Common myeloid progenitor, CD34-positive (primary cell): ENCODE results near the gene MASP1.

Experiments
- CTCF ChIA-PET: fragments of 350-600 bp; sonication (Branson Sonifier 250); formaldehyde crosslinking; loops from one replicate; lab custom pipeline; 2021; ENCODE audit warnings: antibody characterized with exemption; lab: Charles Lee
- POLR2A ChIA-PET: fragments of 350-600 bp; sonication (Branson Sonifier 250); formaldehyde crosslinking; loops from one replicate; lab custom pipeline; 2021; ENCODE audit warnings: antibody characterized with exemption; lab: Charles Lee
- DNase-seq, 3 donors: peaks; one replicate each; pipeline versions ENCODE4 v3.0.0 to v3.0.0-alpha.2; 2013
- H3K27ac ChIP-seq, 2 experiments: 1 replicate in 1 of 2; 2 replicates in 1 of 2; pipeline ENCODE4 v1.7.0; 2013; ENCODE audit warnings: inconsistent platforms in 2 of 2, low read length in 2 of 2, mild to moderate bottlenecking in 2 of 2, low read depth in 1 of 2, moderate library complexity in 1 of 2; ENCODE audit not compliant: severe bottlenecking in 2 of 2, insufficient read depth in 1 of 2, poor library complexity in 1 of 2
- H3K27me3 ChIP-seq, 5 experiments: replicated peaks in 2 of 5; 1 replicate in 3 of 5; 2 replicates in 2 of 5; pipeline versions ENCODE4 v1.6.1 to v1.7.0; 2013; ENCODE audit warnings: low read length in 4 of 5, mild to moderate bottlenecking in 2 of 5, moderate library complexity in 2 of 5, inconsistent platforms in 1 of 5; ENCODE audit not compliant: insufficient read depth in 5 of 5, control insufficient read depth in 4 of 5
- H3K36me3 ChIP-seq, 4 experiments: 1 replicate in 2 of 4; 2 replicates in 2 of 4; pipeline versions ENCODE4 v1.6.1 to v1.7.0; 2013; ENCODE audit warnings: low read length in 3 of 4, control low read depth in 1 of 4, mild to moderate bottlenecking in 1 of 4; ENCODE audit not compliant: control insufficient read depth in 4 of 4, insufficient read depth in 4 of 4
- H3K4me1 ChIP-seq, 4 experiments: 1 replicate in 3 of 4; 2 replicates in 1 of 4; pipeline versions ENCODE4 v1.6.1 to v1.7.1; 2013; ENCODE audit warnings: low read length in 3 of 4, mild to moderate bottlenecking in 3 of 4, control low read depth in 1 of 4, inconsistent platforms in 1 of 4, moderate library complexity in 1 of 4; ENCODE audit not compliant: control insufficient read depth in 4 of 4, insufficient read depth in 4 of 4; ENCODE audit errors: control extremely low read depth in 1 of 4
- H3K4me3 ChIP-seq, 7 experiments: 1 replicate in 4 of 7; 2 replicates in 3 of 7; pipeline versions ENCODE4 v1.5.1 to v1.7.0; 2013; ENCODE audit warnings: mild to moderate bottlenecking in 7 of 7, low read length in 6 of 7, moderate library complexity in 6 of 7, inconsistent platforms in 2 of 7, low read depth in 2 of 7, control low read depth in 1 of 7; ENCODE audit not compliant: insufficient read depth in 4 of 7, control insufficient read depth in 1 of 7; ENCODE audit errors: extremely low read depth in 1 of 7
- H3K9me3 ChIP-seq, 5 experiments: 1 replicate in 4 of 5; 2 replicates in 1 of 5; pipeline versions ENCODE4 v1.6.1 to v1.7.1; 2013; ENCODE audit warnings: low read length in 4 of 5, mild to moderate bottlenecking in 2 of 5, inconsistent platforms in 1 of 5, low read depth in 1 of 5, moderate library complexity in 1 of 5; ENCODE audit not compliant: control insufficient read depth in 4 of 5, insufficient read depth in 2 of 5; ENCODE audit errors: control extremely low read depth in 1 of 5
- WGBS: methylation state at CpG from one replicate; pipeline ENCODE4 v1.1.5; 2013; ENCODE audit not compliant: insufficient coverage; 5-methylcytosine and 5-hydroxymethylcytosine counted together

The MASP1 gene

DNA sequence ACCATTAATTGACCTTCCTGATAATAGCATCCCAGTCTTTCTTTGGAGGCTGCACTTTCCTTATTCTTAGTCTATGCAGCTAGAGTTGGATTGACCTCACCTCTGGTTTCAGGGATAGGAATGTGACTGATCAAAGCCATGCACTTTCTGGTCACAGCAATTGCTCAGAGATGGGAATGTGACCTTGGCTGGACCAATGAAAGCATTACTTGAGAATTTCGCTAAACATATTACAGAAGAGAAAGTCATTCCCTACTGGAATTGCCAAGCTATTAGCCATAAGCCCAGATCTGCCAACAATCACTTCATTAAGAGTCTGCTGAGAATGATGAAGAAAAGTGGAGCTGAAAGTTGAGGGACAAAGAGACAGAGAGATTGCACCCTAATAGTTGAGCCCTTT lies 61.5 kb downstream of the MASP1 start:
- CTCF ChIA-PET: interaction anchor here (1.2 to 3.2 kb wide), 4 partner anchors 11 to 450 kb away, joined by 3 to 11 read pairs (median 4); no protein-coding TSS in a partner anchor

DNA sequence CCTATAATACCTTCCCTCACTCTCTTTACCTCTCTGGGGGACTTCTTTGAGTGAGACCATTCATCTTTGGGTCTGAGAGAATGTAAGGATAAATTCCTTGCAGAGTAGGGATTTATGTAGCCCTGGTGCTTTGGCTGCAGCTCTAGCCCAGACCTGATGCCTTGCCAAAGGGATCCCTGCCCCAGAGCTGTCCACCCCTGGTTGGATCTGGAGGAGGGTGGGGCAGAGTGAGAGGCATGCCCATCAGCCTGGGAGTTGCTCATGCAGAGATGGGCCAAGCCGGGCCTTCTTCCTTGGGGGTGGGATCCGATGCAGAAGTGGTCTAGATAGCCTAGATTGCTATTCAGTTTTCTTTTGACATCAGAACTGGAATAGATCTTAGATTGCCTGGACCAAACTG lies 62.8 kb downstream of the MASP1 start:
- Histone ChIP-seq H3K27ac (no peak overlapping the region), H3K36me3 (no peaks in the 10 kb centered on the region), H3K27me3 (peaks cover 0 to 6% (median 0%) of the 10 kb centered on the region in 5 experiments), H3K4me3 (no peak overlapping the region), H3K4me1 (no peaks in the 10 kb centered on the region), H3K9me3 (no peaks in the 10 kb centered on the region)
- no CpG with 5 or more reads among the region's 2 CpGs for WGBS
- ChIA-PET CTCF (interaction anchor here (0.6 to 3.2 kb wide), 2 partner anchors 10 to 286 kb away, joined by 3 to 11 read pairs; no protein-coding TSS in a partner anchor), POLR2A (no interaction called here)
- no peak for DNase-seq

More for the DNA sequence above, 61.5 kb downstream of the MASP1 start:
- WGBS: 100% methylated on average over 1 of the region's 1 CpG
- Histone ChIP-seq H3K27me3 (peaks cover 0 to 6% (median 0%) of the 10 kb centered on the region in 5 experiments), H3K4me1 (no peaks in the 10 kb centered on the region), H3K9me3 (no peaks in the 10 kb centered on the region), H3K4me3 (no peak overlapping the region), H3K36me3 (no peaks in the 10 kb centered on the region), H3K27ac (no peak overlapping the region)
- POLR2A ChIA-PET: no interaction called here
- DNase-seq: no peak

DNA sequence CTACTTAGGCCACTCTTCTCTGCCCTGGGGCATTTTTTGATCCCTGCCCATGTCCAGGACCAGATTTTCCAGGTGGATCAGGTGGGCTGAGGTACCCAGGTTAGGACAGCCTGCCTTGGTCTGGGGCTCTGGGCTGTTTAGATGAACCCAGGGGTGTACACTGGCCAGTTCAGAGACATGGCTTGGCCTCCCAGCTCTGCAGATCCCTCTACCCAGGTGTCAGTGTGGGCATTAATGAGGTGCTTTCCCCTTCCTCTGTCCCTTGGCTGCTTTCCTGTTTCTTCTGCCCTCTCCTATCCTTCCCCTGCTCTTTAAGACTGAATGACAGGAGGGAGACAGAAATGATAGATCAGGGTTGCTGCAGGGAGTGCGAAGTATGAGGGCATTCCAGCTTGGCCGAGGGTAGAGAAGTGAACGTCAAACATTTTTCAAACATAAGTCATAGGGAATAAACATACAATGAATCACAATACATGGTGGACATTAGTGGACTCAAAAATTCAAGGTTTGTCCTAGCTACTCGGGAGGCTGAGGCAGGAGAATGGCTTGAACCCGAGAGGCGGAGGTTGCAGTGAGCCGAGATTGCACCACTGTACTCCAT lies 63.8 kb downstream of the MASP1 start:
- POLR2A ChIA-PET: no interaction called here

DNA sequence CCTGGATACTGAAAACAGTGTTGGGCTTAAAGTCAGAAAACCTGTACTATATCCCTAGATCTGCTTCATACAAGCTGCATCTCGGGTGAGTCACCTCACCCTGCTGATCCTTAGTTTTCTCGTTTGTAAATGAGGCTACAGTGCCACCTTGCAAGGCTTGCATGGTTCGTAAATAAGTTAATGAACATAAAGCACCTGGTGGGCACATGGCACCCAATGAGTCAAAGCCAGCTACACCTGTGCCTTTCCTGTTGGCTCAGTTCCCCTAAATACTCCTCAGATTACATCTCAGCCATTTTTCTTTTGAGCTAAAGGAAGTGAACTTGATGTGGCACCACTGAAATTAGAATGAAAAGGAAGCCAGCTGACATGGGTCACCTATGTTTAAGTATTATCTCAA lies 67.7 kb downstream of the MASP1 start:
- H3K27me3 ChIP-seq: peaks cover 0 to 3% (median 0%) of the 10 kb centered on the region in 5 experiments
- H3K4me1 ChIP-seq: no peaks in the 10 kb centered on the region
- no peaks in the 10 kb centered on the region for H3K9me3 ChIP-seq
- H3K4me3 ChIP-seq: no peak overlapping the region
- no peak overlapping the region for H3K27ac ChIP-seq
- DNase-seq: no peak
- H3K36me3 ChIP-seq: no peaks in the 10 kb centered on the region
- CTCF ChIA-PET: interaction anchor here (2.1 to 2.2 kb wide), 2 partner anchors 96 to 456 kb away, joined by 7 to 8 read pairs; no protein-coding TSS in a partner anchor
- 94% methylated on average over 3 of the region's 3 CpGs for WGBS
- POLR2A ChIA-PET: no interaction called here

More for the DNA sequence above, 63.8 kb downstream of the MASP1 start:
- Histone ChIP-seq H3K4me1 (no peaks in the 10 kb centered on the region), H3K27me3 (peaks cover 0 to 6% (median 0%) of the 10 kb centered on the region in 5 experiments), H3K36me3 (no peaks in the 10 kb centered on the region), H3K9me3 (no peaks in the 10 kb centered on the region), H3K4me3 (no peak overlapping the region), H3K27ac (no peak overlapping the region)
- CTCF ChIA-PET: interaction anchor here (0.6 to 3.2 kb wide), 2 partner anchors 9 to 285 kb away, joined by 3 to 11 read pairs; no protein-coding TSS in a partner anchor
- WGBS: 93% methylated on average over 3 of the region's 7 CpGs
- DNase-seq: no peak

DNA sequence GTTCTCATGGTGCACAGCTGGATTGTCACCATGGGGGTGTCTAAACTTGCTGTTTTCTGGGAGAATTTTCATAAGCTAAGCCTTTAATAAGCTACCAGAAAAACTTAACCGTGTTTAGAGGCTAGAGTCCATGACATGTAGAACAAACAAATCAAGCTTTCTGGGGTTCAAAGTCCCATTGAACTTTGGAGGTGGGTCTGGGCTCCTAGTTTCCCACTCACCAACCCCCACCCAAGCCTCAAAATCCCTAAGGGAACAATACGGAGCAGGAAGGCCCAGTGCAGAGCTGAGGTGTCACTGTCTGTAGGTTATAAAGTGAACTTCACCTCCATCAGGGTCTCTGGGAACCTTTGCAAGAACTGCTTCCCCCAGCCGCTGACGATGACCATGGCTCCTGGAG lies 68.7 kb downstream of the MASP1 start:
- Histone ChIP-seq H3K27me3 (peaks cover 0 to 4% (median 0%) of the 10 kb centered on the region in 5 experiments), H3K9me3 (no peaks in the 10 kb centered on the region), H3K27ac (no peak overlapping the region), H3K4me3 (no peak overlapping the region), H3K36me3 (no peaks in the 10 kb centered on the region), H3K4me1 (no peaks in the 10 kb centered on the region)
- no peak for DNase-seq
- WGBS: 100% methylated on average over 2 of the region's 4 CpGs
- ChIA-PET CTCF (interaction anchor here (2.0 to 2.2 kb wide), 3 partner anchors 10 to 457 kb away, joined by 7 to 8 read pairs (median 7); no protein-coding TSS in a partner anchor), POLR2A (no interaction called here)

DNA sequence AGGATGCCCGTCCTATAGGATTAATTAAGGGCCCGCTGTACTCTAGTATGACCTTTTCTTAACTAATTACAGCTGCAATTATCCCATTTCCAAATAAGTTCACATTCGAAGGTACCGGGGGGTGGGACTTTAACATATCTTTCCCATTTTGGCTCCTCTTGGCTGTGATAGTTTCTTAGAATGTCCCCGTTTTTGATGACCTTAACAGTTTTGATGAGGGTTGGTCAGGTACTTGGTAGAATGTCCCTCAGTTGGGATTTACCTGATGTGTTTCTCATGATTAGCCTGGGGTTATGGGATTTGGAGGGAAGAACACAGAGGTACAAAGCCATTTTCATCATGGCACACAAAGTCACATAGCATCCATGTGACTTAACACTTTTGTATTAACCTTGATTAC lies 76.1 kb downstream of the MASP1 start:
- Histone ChIP-seq H3K9me3 (no peaks in the 10 kb centered on the region), H3K27ac (no peak overlapping the region), H3K4me3 (no peak overlapping the region), H3K4me1 (no peaks in the 10 kb centered on the region), H3K27me3 (peaks cover 0 to 7% (median 0%) of the 10 kb centered on the region in 5 experiments), H3K36me3 (no peaks in the 10 kb centered on the region)
- CTCF ChIA-PET: interaction anchor here (0.9 to 1.2 kb wide), 4 partner anchors 14 to 515 kb away, joined by 3 read pairs; no protein-coding TSS in a partner anchor
- POLR2A ChIA-PET: no interaction called here
- no peak for DNase-seq
- 100% methylated on average over 2 of the region's 5 CpGs for WGBS

DNA sequence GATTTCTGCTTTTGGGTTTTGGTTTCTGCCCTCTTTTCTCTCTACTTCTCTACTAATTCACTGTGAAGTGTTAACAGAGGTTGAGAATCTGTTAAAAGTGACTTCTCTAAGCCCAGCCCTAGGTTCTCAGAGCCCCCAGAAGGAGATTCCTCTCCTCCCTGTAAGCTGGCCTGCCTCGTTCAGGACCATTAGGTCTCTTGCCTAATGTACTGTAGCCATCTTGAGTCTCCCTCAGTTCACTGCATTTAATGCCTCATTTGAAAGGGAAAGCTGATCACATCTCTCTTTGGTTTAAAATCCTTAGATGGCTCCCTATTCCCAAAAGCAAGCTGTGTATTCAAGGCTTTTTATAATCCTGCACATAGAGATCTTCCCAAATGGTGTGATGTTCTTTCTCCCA lies 77.9 kb downstream of the MASP1 start:
- no peaks in the 10 kb centered on the region for H3K36me3 ChIP-seq
- no peaks in the 10 kb centered on the region for H3K9me3 ChIP-seq
- 100% methylated on average over 1 of the region's 1 CpG for WGBS
- peaks cover 0 to 6% (median 0%) of the 10 kb centered on the region in 5 experiments for H3K27me3 ChIP-seq
- no peak overlapping the region for H3K4me3 ChIP-seq
- CTCF ChIA-PET: interaction anchor here (0.5 kb wide), 1 partner anchor 1454 kb away, joined by 3 read pairs; no protein-coding TSS in a partner anchor
- no peaks in the 10 kb centered on the region for H3K4me1 ChIP-seq
- POLR2A ChIA-PET: no interaction called here
- no peak for DNase-seq
- no peak overlapping the region for H3K27ac ChIP-seq
